Activated T-cell treated with anti-CD3 and anti-CD28 coated beads, Interleukin-2, amount 50 U/mL, for 72 hours (primary cell): ENCODE data around the gene VWCE. TPM values are rescaled to one million over a fixed set of nuclear protein-coding genes. Genes with fewer than 3 reads are reported as not detected.
"Not testable (repeated sequence)": the region's sequence is repeated elsewhere in the genome, so short reads cannot be mapped to it uniquely, and the experiment has no call there.

Source experiments
- ATAC-seq, 2 donors: fragments of 150-1000 bp; cut with Tn5 transposase; replicated peaks in 1 of 2; 2 replicates each; pipeline ENCODE4 v1.10.0; 2021; ENCODE audit warnings: moderate library complexity in 2 of 2, mild to moderate bottlenecking in 1 of 2
- DNase-seq, 2 donors: peaks; one replicate each; pipeline ENCODE4 v3.0.0; 2021 to 2022; ENCODE audit warnings: mixed read lengths in 1 of 2
- H3K27ac Mint-ChIP-seq: one replicate; pipeline ENCODE4 v1.8.0; 2022; ENCODE audit warnings: mild to moderate bottlenecking, moderate library complexity, mixed read lengths
- H3K27me3 Mint-ChIP-seq: one replicate; pipeline ENCODE4 v1.8.0; 2022; ENCODE audit warnings: low read depth, mixed read lengths
- H3K36me3 Mint-ChIP-seq, 2 donors: one replicate each; pipeline ENCODE4 v1.8.0; 2022; ENCODE audit warnings: mixed read lengths in 2 of 2, mild to moderate bottlenecking in 1 of 2; ENCODE audit not compliant: insufficient read depth in 2 of 2
- H3K4me1 Mint-ChIP-seq: one replicate; pipeline ENCODE4 v1.8.0; 2022; ENCODE audit warnings: low read depth, mixed read lengths
- H3K4me3 Mint-ChIP-seq, 2 donors: one replicate each; pipeline ENCODE4 v1.8.0; 2022; ENCODE audit warnings: mild to moderate bottlenecking in 2 of 2, mixed read lengths in 2 of 2, moderate library complexity in 2 of 2
- H3K9me3 Mint-ChIP-seq, 2 donors: one replicate each; pipeline ENCODE4 v1.8.0; 2022; ENCODE audit warnings: mixed read lengths in 2 of 2
- total RNA-seq, 2 donors: library from RNA; stranded (reverse); gene quantifications; one replicate each; pipeline ENCODE4 v1.2.3, GENCODE V29; 2022

Gene VWCE
- total RNA-seq, 2 donors from 2014 or later = 7.7 to 11.8 TPM

- not testable (repeated sequence) for H3K4me3 Mint-ChIP-seq, H3K36me3 Mint-ChIP-seq, H3K9me3 Mint-ChIP-seq, H3K27ac Mint-ChIP-seq, H3K4me1 Mint-ChIP-seq, ATAC-seq, H3K27me3 Mint-ChIP-seq, DNase-seq
Observed at GRCh38 chr11:61226457-61227137, 68.5 kb downstream of the VWCE start.

- ATAC-seq, DNase-seq, H3K36me3 Mint-ChIP-seq, H3K9me3 Mint-ChIP-seq, H3K27ac Mint-ChIP-seq, H3K4me1 Mint-ChIP-seq, H3K27me3 Mint-ChIP-seq, H3K4me3 Mint-ChIP-seq: not testable (repeated sequence)
Observed at GRCh38 chr11:61222692-61223091, 72.4 kb downstream of the VWCE start.

GRCh38 chr11:61222047-61222446 lies 73.1 kb downstream of the VWCE start, which contains the start of gene PGA4:
Gene PGA4 (plus strand): TSS chr11:61222347. CDS start chr11:61222401, 54 bp downstream.
- H3K9me3 Mint-ChIP-seq = not testable (repeated sequence)

GRCh38 chr11:61219016-61219415 lies 76.1 kb downstream of the VWCE start:
- H3K4me1 Mint-ChIP-seq, H3K27ac Mint-ChIP-seq, H3K36me3 Mint-ChIP-seq, H3K4me3 Mint-ChIP-seq, ATAC-seq, H3K27me3 Mint-ChIP-seq, DNase-seq, H3K9me3 Mint-ChIP-seq: not testable (repeated sequence)

More at GRCh38 chr11:61222047-61222446, 73.1 kb downstream of the VWCE start, which contains the start of gene PGA4:
- ATAC-seq, H3K4me1 Mint-ChIP-seq, DNase-seq, H3K27me3 Mint-ChIP-seq, H3K27ac Mint-ChIP-seq, H3K36me3 Mint-ChIP-seq, H3K4me3 Mint-ChIP-seq: not testable (repeated sequence)

GRCh38 chr11:61218306-61218705 lies 76.8 kb downstream of the VWCE start:
- not testable (repeated sequence) for H3K27me3 Mint-ChIP-seq, H3K9me3 Mint-ChIP-seq, H3K36me3 Mint-ChIP-seq, DNase-seq, H3K4me3 Mint-ChIP-seq, H3K4me1 Mint-ChIP-seq, H3K27ac Mint-ChIP-seq
- peak in 1 of 2 donors; percentile 32 for ATAC-seq

- ATAC-seq, H3K36me3 Mint-ChIP-seq, H3K4me1 Mint-ChIP-seq, H3K27me3 Mint-ChIP-seq, H3K4me3 Mint-ChIP-seq, DNase-seq, H3K9me3 Mint-ChIP-seq, H3K27ac Mint-ChIP-seq: not testable (repeated sequence)
Observed at GRCh38 chr11:61213711-61214324, 81.3 kb downstream of the VWCE start.

- H3K27ac Mint-ChIP-seq, H3K9me3 Mint-ChIP-seq, H3K4me1 Mint-ChIP-seq, DNase-seq, H3K27me3 Mint-ChIP-seq, ATAC-seq, H3K36me3 Mint-ChIP-seq, H3K4me3 Mint-ChIP-seq: not testable (repeated sequence)
Observed at GRCh38 chr11:61212202-61212601, 82.9 kb downstream of the VWCE start.

- H3K27ac Mint-ChIP-seq, H3K36me3 Mint-ChIP-seq, DNase-seq, H3K4me1 Mint-ChIP-seq, H3K27me3 Mint-ChIP-seq, H3K9me3 Mint-ChIP-seq, H3K4me3 Mint-ChIP-seq, ATAC-seq: not testable (repeated sequence)
Observed at GRCh38 chr11:61211327-61211952, 83.7 kb downstream of the VWCE start.

GRCh38 chr11:61210629-61211028 lies 84.5 kb downstream of the VWCE start:
- H3K27ac Mint-ChIP-seq, H3K4me3 Mint-ChIP-seq, ATAC-seq, H3K27me3 Mint-ChIP-seq, DNase-seq, H3K4me1 Mint-ChIP-seq, H3K9me3 Mint-ChIP-seq, H3K36me3 Mint-ChIP-seq: not testable (repeated sequence)

Other genes with a start within 250 kb of the VWCE start
- 100 to 1,000 TPM; 285 to 317 TPM for gene CD5, start 192.8 kb downstream of the VWCE start, total RNA-seq
- 10 to 100 TPM; 13.0 to 14.9 TPM for gene VPS37C, start 133.9 kb downstream of the VWCE start, total RNA-seq
- gene PGA3, start 91.8 kb downstream of the VWCE start, total RNA-seq = not detected
- not detected for gene PGA4, start 73.0 kb downstream of the VWCE start, total RNA-seq
- not detected for gene PGA5, start 54.1 kb downstream of the VWCE start, total RNA-seq
- 100 to 1,000 TPM; 168 to 176 TPM for gene DDB1, start 37.8 kb upstream of the VWCE start, total RNA-seq
- 10 to 100 TPM; 71.0 to 74.0 TPM for gene TKFC, start 37.9 kb upstream of the VWCE start, total RNA-seq
- 10 to 100 TPM; 37.9 to 43.0 TPM for gene CYB561A3, start 66.6 kb upstream of the VWCE start, total RNA-seq
- gene TMEM138, start 67.1 kb upstream of the VWCE start, total RNA-seq = 10 to 100 TPM; 42.0 to 45.0 TPM
- 10 to 100 TPM; 16.7 to 20.3 TPM for gene TMEM216, start 97.3 kb upstream of the VWCE start, total RNA-seq
- 100 to 1,000 TPM; 164 to 223 TPM for gene CPSF7, start 134.7 kb upstream of the VWCE start, total RNA-seq
- gene SDHAF2, start 134.8 kb upstream of the VWCE start, total RNA-seq = 10 to 100 TPM; 36.6 to 40.7 TPM
- gene LRRC10B, start 213.4 kb upstream of the VWCE start, total RNA-seq = not detected